Natural killer cell (primary cell): ENCODE data around the gene ADAMTS19. TPM values are rescaled to one million over a fixed set of nuclear protein-coding genes. Genes with fewer than 3 reads are reported as not detected.

ENCODE experiments used
- ATAC-seq, 3 donors: fragments of 150-1000 bp in 2 of 3; fragments of 200-7000 bp in 1 of 3; cut with Tn5 transposase; 1 replicate in 1 of 3; 2 replicates in 2 of 3; pipeline ENCODE4 v1.10.0; 2021; ENCODE audit warnings: mild to moderate bottlenecking in 2 of 3, moderate library complexity in 2 of 3
- DNase-seq, 2 donors: peaks; one replicate each; pipeline versions ENCODE4 v3.0.0 to v3.0.0-alpha.2; 2013 to 2021; ENCODE audit warnings: mixed read lengths in 1 of 2
- H3K27ac ChIP-seq: one replicate; pipeline ENCODE4 v1.5.1; 2013; ENCODE audit warnings: mild to moderate bottlenecking, low read length
- H3K27me3 ChIP-seq: one replicate; pipeline ENCODE4 v1.6.1; 2013; ENCODE audit warnings: low read length; ENCODE audit not compliant: control insufficient read depth, insufficient read depth
- H3K36me3 ChIP-seq: one replicate; pipeline ENCODE4 v1.6.1; 2013; ENCODE audit warnings: low read length; ENCODE audit not compliant: control insufficient read depth, insufficient read depth
- H3K4me1 ChIP-seq: one replicate; pipeline ENCODE4 v1.6.1; 2013; ENCODE audit warnings: low read length; ENCODE audit not compliant: control insufficient read depth, insufficient read depth
- H3K4me3 ChIP-seq: one replicate; pipeline ENCODE4 v1.5.1; 2013; ENCODE audit warnings: low read length
- H3K9me3 ChIP-seq: one replicate; pipeline ENCODE4 v1.6.1; 2013; ENCODE audit warnings: low read length; ENCODE audit not compliant: control insufficient read depth, insufficient read depth
- H3K27ac Mint-ChIP-seq, 2 donors: one replicate each; pipeline ENCODE4 v1.8.0; 2022; ENCODE audit warnings: mild to moderate bottlenecking in 2 of 2, mixed read lengths in 2 of 2, moderate library complexity in 1 of 2
- H3K27me3 Mint-ChIP-seq, 2 donors: one replicate each; pipeline ENCODE4 v1.8.0; 2022; ENCODE audit warnings: low read depth in 2 of 2, mixed read lengths in 2 of 2
- H3K36me3 Mint-ChIP-seq: one replicate; pipeline ENCODE4 v1.8.0; 2022; ENCODE audit warnings: mixed read lengths
- H3K4me1 Mint-ChIP-seq, 2 donors: one replicate each; pipeline ENCODE4 v1.8.0; 2022; ENCODE audit warnings: mixed read lengths in 2 of 2
- H3K4me3 Mint-ChIP-seq: one replicate; pipeline ENCODE4 v1.8.0; 2022; ENCODE audit warnings: mild to moderate bottlenecking, moderate library complexity, mixed read lengths
- H3K9me3 Mint-ChIP-seq, 2 donors: one replicate each; pipeline ENCODE4 v1.8.0; 2022; ENCODE audit warnings: mixed read lengths in 2 of 2
- WGBS: methylation state at CpG from one replicate; pipeline ENCODE4 v1.1.7; 2013; ENCODE audit warnings: missing lambda C conversion rate; ENCODE audit not compliant: insufficient coverage; 5-methylcytosine and 5-hydroxymethylcytosine counted together
- intact Hi-C: fragments of 100-400 bp; cut with micrococcal nuclease; formaldehyde crosslinking; loops from one replicate; pipeline ENCODE4 v1.14.2; 2022
- total RNA-seq, 4 donors: library from RNA; stranded (reverse); fragments of 120-200 nt in 1 of 4; gene quantifications; one replicate each; pipeline versions ENCODE4 v1.2.3 to v1.2.4, GENCODE V29; 2013 to 2022
- TF ChIP-seq, protein P1 (sequence below): fragments of 200-600 bp; IDR thresholded peaks from one replicate; pipeline ENCODE4 v1.8.0; 2022; ENCODE audit warnings: antibody characterized with exemption

ADAMTS19 gene
- total RNA-seq, 3 donors from 2014 or later (not counting 1 experiment from before 2014, with no cell fraction given), result not detected

DNA sequence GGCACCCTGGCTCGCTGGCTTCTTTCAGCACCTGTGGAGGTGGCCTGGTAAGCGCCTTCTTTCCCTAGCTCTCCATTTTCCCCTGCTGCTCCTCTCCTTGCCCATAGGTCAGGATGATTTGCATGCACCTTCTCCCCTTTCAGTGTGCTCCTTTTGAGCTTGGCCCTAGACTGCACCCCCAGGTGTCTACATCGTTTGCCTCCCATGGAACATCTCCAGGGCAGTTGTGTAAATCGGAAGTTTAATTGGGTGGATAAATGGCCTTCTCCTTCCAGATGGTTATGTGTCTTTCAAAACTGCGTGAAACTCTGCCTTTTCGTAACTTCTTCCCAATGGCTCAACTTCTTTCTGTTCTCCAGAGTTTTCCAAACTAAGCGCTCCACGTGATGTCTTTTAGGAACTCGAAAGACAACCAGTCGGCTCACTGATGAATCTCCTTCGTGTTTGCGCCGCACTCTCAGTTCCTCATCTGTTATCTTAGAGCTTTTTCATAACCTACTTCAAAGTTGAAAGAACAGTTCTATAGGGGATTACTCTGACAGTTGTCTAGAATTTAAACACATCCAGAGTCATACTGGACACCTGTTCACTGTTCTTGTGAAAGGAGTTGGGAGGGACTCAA, 1.7 kb downstream of the ADAMTS19 start:
- ATAC-seq (no peak), DNase-seq (no peak)
- Histone ChIP-seq H3K27ac (no peak overlapping the region), H3K9me3 (no peaks in the 10 kb centered on the region), H3K4me3 (no peak overlapping the region), H3K4me1 (no peaks in the 10 kb centered on the region), H3K36me3 (no peaks in the 10 kb centered on the region), H3K27me3 (peaks cover 20% of the 10 kb centered on the region)
- intact Hi-C loops, result no loop called here
- H3K9me3 Mint-ChIP-seq, result peaks cover 4 to 8% of the 10 kb centered on the region in 2 donors
- H3K4me1 Mint-ChIP-seq, result no peaks in the 10 kb centered on the region
- no peak overlapping the region for H3K27ac Mint-ChIP-seq
- WGBS, result 41% methylated on average over 13 of the region's 13 CpGs
- TF ChIP-seq, protein P1, sequence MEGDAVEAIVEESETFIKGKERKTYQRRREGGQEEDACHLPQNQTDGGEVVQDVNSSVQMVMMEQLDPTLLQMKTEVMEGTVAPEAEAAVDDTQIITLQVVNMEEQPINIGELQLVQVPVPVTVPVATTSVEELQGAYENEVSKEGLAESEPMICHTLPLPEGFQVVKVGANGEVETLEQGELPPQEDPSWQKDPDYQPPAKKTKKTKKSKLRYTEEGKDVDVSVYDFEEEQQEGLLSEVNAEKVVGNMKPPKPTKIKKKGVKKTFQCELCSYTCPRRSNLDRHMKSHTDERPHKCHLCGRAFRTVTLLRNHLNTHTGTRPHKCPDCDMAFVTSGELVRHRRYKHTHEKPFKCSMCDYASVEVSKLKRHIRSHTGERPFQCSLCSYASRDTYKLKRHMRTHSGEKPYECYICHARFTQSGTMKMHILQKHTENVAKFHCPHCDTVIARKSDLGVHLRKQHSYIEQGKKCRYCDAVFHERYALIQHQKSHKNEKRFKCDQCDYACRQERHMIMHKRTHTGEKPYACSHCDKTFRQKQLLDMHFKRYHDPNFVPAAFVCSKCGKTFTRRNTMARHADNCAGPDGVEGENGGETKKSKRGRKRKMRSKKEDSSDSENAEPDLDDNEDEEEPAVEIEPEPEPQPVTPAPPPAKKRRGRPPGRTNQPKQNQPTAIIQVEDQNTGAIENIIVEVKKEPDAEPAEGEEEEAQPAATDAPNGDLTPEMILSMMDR, result no peak
- peaks cover 14% of the 10 kb centered on the region for H3K36me3 Mint-ChIP-seq
- H3K4me3 Mint-ChIP-seq, result no peak overlapping the region
- H3K27me3 Mint-ChIP-seq, result peaks cover 11 to 20% of the 10 kb centered on the region in 2 donors

DNA sequence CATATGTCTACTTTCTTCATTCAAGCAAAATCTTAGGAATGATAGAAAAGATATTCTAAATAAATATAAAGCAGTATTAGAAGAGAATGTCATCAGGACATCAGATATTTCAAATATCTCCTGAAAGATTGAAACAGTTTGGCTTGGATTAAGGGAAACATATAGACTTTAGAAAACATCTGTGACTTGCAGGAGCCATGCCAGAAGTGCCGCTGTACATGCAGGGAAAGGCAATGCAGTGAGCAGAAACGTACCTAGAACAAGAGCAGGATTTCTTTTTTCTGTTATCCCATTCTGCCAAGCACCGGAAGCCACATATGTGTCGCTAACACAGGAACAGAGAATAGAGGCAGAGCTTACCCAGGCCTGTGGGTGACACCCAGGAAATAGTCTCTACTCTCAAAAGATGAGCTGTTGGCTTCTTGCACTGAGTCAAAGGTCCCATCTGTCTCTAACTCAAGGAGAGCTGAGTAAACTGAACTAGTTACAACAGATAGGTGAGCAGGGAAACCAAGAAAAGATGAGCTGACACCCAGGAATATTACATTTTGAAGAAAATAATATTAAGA, 5.8 kb downstream of the ADAMTS19 start:
- Histone ChIP-seq H3K36me3 (no peaks in the 10 kb centered on the region), H3K27ac (no peak overlapping the region), H3K27me3 (peaks cover 5% of the 10 kb centered on the region), H3K4me3 (no peak overlapping the region), H3K9me3 (no peaks in the 10 kb centered on the region), H3K4me1 (no peaks in the 10 kb centered on the region)
- intact Hi-C loops, result no loop called here
- H3K9me3 Mint-ChIP-seq, result peaks cover 0 to 8% of the 10 kb centered on the region in 2 donors
- H3K4me1 Mint-ChIP-seq, result no peaks in the 10 kb centered on the region
- ATAC-seq (no peak), DNase-seq (no peak)
- peaks cover 8% of the 10 kb centered on the region for H3K36me3 Mint-ChIP-seq
- H3K4me3 Mint-ChIP-seq, result no peak overlapping the region
- TF ChIP-seq, protein P1, result no peak
- H3K27me3 Mint-ChIP-seq, result peaks cover 6 to 9% of the 10 kb centered on the region in 2 donors
- WGBS, result 89% methylated on average over 4 of the region's 4 CpGs
- H3K27ac Mint-ChIP-seq, result no peak overlapping the region

DNA sequence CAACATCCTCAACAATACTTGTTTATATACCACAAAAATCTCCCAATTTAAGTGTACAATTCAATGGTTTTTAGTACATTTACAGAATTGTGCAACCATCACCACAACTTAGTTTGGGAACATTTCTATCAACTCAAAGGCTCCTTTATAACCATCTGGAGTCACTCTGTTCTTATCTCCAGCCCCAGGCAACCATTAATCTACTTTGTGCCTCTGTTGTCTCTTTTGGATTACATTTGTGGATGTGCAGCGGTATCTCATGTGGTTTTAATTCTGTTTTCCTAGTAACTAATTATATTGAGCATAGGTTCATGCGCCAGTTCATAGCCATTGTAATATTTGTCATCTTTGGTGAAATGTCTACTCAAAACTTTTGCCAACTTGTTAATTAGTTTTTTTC, 14.4 kb downstream of the ADAMTS19 start:
- no peak for ATAC-seq
- TF ChIP-seq, protein P1, result no peak

DNA sequence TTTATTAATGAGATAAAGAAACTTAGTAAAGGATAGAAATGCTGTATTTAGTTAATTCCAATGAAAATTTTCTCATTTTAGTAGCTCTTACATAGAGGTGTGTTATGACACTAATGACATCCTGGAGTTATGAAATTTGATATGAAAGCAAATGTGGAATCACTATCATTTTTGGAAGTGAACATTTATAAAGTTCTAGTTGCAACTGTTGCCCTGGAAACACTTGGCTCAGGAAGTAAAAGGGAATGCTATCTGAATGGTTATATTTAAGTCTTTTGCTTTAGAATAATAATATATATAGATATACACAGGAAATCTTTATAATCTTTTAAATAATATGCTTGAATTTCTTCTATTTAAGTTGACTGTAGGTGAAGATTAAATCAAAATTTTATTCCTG, 16.7 kb downstream of the ADAMTS19 start:
- H3K27ac ChIP-seq, result no peak overlapping the region
- DNase-seq (no peak), ATAC-seq (no peak)
- Mint-ChIP-seq H3K36me3 (no peaks in the 10 kb centered on the region), H3K4me3 (no peak overlapping the region), H3K27ac (no peak overlapping the region), H3K9me3 (peaks cover 2 to 3% of the 10 kb centered on the region in 2 donors), H3K27me3 (no peaks in the 10 kb centered on the region), H3K4me1 (no peaks in the 10 kb centered on the region)
- no peaks in the 10 kb centered on the region for H3K4me1 ChIP-seq
- intact Hi-C loops, result no loop called here
- no peaks in the 10 kb centered on the region for H3K9me3 ChIP-seq
- no peak overlapping the region for H3K4me3 ChIP-seq
- TF ChIP-seq, protein P1, result no peak
- H3K27me3 ChIP-seq, result no peaks in the 10 kb centered on the region
- H3K36me3 ChIP-seq, result no peaks in the 10 kb centered on the region

More for the DNA sequence above, 14.4 kb downstream of the ADAMTS19 start:
- no peaks in the 10 kb centered on the region for H3K4me1 ChIP-seq
- Mint-ChIP-seq H3K4me1 (no peaks in the 10 kb centered on the region), H3K36me3 (no peaks in the 10 kb centered on the region), H3K27me3 (no peaks in the 10 kb centered on the region), H3K27ac (no peak overlapping the region), H3K9me3 (peaks cover 2 to 6% of the 10 kb centered on the region in 2 donors), H3K4me3 (no peak overlapping the region)
- no CpG with 5 or more reads among the region's 2 CpGs for WGBS
- no peak for DNase-seq
- intact Hi-C loops, result no loop called here
- H3K4me3 ChIP-seq, result no peak overlapping the region
- H3K27me3 ChIP-seq, result no peaks in the 10 kb centered on the region
- H3K36me3 ChIP-seq, result no peaks in the 10 kb centered on the region
- no peak overlapping the region for H3K27ac ChIP-seq
- H3K9me3 ChIP-seq, result no peaks in the 10 kb centered on the region
